Measurements from ENCODE around the gene NIPAL3.
A peak's percentile ranks its signal among the peaks of the same experiment; 100 is the strongest.
"Not testable (repeated sequence)": the region's sequence is repeated elsewhere in the genome, so short reads cannot be mapped to it uniquely, and the experiment has no call there.

NIPAL3 gene

GRCh38 chr1:24492935-24493334 lies 77.3 kb downstream of the NIPAL3 start:
- DNase-seq: not testable (repeated sequence)

DNA sequence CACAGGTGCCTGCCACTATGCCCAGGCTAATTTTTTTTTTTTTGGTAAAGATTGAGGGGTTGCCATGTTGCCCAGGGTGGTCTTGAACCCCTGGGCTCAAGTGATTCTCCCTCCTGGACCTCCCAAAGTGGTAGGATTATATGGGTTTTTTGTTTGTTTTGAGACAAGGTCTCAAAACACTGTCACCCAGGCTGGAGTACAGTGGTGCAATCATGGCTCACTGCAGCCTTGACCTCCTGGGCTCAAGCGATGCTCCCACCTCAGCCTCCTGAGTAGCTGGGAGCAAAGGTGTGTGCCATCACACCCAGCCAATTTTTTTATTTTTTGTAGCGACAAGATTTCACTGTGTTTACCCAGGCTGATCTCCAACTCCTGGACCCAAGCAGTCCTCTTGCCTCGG lies 78.2 kb downstream of the NIPAL3 start:
- no peak for DNase-seq

DNA sequence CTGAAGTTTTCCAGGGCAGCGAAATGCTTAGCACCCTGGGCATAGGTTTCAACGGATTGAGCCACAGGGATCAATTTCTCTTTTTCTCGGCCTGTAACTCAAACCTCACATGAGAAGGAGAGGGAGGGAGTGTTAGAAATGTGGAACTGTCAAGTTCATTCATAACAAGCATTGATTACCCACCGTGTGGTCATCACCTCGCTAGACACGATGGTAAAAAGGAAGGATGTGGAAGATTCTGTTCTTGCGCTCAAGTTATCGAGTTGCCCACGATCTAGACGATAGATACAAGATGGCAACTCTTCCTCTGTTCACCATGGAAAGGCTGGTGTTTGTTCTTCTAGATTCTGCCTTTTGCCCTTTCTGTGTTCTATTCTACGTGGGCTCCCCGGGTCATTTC lies 83.0 kb downstream of the NIPAL3 start:
- no peak for DNase-seq

GRCh38 chr1:24500448-24501048 lies 84.9 kb downstream of the NIPAL3 start:
- no peak for DNase-seq

- peak in 1 of 2 experiments; percentile 10 for DNase-seq
Measured at GRCh38 chr1:24501371-24502064, 85.9 kb downstream of the NIPAL3 start.

- peak; percentile 69 to 83 for DNase-seq
Measured at GRCh38 chr1:24502065-24502708, 86.6 kb downstream of the NIPAL3 start.

GRCh38 chr1:24502709-24503058 lies 87.1 kb downstream of the NIPAL3 start, which contains the start of gene RCAN3:
Gene RCAN3 (plus strand): TSS chr1:24502836. CDS start chr1:24514373, 11,537 bp downstream.
- DNase-seq: peak; percentile 89 to 90

- peak in 1 of 2 experiments; percentile 23 for DNase-seq
Measured at GRCh38 chr1:24503059-24503751, 87.6 kb downstream of the NIPAL3 start.

DNA sequence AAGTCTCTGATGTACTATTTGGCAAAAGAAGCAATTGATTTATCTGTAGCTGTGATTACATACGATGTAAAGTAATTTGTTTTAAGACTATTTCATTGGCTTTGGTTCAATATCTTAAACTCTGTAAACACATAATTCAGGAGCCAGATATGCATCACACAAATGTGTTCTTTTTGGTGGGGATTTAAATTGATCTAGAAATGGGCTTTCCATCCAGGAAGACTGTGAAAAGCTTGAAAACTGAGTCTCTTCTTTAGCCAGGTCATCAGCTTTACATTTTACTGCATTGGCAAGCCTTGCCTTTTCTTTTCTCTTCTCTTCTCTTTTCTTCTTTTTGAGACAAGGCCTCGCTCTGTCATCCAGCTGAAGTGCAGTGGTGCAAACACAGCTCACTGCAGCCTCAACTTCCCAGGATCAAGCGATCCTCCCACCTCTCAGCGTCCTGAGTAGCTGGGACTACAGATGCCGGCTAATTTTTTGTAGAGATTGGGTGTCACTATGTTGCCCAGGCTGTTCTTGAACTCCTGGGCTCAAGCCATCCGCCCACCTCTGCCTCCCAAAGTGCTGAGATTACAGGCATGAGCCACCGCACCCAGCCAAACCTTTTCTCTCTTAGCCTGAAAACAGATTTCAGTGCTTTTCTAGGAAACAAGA lies 88.4 kb downstream of the NIPAL3 start:
- DNase-seq: no peak

DNA sequence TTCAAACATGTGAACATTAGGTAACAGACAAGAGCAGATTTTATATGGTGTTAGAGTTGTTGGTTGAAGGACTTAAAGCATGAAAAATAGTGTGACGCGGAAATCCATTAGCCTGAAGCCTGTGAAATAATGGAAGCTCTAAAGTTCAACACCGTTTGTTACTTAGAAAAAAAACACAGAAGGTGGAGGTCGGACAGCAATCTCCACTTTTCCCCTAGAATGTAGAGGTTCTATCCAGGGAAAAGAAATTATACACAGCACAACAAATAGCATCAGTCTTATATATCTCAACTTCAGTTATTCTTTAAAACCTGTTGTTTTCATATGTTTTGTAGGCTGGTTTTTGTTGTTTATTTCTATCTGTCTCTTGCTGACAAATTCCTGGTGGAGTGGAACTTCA lies 89.0 kb downstream of the NIPAL3 start:
- DNase-seq: no peak

DNA sequence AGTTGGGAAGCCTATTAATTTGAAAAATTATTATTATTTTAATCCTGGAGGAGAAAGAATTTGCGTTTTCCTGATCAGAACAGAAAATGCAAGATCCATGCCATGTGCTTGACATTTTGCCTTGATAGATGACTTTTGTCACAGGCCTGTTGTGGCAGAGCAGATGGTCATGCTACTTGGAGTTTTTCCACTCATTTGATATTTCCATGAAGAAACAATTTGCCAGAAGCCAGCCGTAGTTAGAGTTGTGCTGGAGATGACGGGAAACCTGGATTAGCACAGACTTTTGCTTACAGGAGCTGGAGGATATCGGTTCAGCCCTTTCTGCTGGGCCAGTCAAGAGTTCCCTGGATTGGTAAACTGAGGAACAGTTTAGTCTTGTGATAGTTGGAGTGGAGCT lies 90.2 kb downstream of the NIPAL3 start:
- no peak for DNase-seq

DNA sequence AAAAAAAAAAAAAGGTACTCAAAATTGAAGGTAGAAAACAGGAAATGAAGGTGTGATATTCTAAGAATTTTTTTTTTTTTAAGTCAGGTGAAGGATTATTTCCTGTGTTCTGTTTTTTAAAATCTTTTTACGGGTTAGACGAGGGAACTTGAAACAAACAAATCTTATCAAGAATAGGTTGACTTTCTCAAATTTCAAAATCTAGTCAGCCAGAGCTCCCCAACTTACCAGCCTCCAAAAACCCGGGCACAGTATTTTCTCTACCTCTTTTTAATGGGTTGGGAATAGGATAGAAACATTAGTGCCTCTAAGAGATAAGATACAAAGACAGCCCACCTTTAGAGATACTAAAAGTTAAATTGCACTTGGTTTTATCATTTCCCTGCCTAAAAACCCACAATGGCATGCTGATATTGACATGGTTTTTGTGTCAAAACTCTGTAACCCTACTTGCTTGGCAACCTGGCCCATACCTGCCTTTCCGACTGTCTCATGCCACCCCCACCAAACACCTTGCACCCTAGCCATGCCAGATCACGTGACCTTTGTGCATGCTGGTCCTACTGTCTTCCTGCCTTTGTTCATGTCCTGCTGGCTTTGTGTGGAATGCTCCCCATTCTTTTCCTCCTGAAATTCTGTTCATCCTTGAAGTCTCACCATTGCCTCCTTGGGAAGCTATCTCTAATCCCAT lies 91.2 kb downstream of the NIPAL3 start:
- DNase-seq: no peak

GRCh38 chr1:24507405-24507804 lies 91.8 kb downstream of the NIPAL3 start:
- no peak for DNase-seq

DNA sequence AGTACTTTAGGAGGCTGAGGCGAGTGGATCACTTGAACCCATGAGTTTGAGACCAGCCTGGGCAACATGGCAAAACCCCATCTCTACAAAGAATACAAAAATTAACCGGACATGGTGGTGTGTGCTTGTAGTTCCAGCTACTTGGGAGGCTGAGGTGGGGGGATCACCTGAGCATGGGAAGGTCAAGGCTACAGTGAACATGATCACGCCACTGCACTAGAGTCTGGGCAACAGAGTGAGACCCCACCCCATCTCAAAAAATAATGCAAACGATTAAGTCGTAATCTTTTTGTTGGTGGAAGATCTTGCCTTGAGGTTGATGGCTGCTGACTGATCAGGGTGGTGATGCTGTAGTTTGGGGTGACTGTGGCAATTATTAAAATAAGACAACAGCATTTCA lies 93.3 kb downstream of the NIPAL3 start:
- no peak for DNase-seq

DNA sequence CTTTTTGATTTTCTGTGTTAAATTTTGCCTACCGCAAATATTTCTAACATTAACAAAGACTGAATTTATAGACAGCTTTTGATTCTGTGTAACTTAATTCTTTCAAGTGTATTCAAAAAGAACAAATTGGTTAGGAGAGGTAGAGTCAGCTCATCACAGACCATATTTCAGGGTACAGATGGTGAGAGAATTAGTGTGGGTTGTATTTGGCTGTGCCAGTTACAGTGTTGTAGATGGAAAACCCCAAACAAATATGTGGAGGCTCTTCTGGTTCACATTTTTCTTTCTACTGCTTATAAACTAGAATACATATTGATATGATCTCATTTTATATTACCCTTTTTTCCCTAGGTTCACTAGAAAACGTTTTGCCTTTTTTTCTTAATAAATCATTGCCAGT lies 98.1 kb downstream of the NIPAL3 start:
- DNase-seq: no peak

DNA sequence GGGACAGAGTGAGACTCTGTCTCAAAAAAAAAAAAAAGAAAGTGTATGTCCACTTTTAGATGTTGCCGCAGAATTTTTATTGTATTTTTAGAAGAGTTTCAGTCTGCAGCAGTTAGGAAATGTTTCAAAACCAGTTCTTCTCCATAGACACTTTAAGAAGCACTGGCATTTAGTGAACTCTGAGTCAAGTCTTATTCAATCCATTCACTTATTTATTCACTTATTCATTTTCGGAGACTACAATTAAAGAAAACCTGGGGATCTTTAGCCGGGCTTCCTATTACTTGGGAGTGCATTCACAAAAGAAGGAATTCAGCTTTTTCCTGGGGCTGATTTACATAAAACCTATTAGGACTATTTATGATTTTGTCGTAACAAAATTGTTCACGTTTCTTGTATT lies 99.3 kb downstream of the NIPAL3 start:
- DNase-seq: no peak

GRCh38 chr1:24515671-24516209 lies 100.1 kb downstream of the NIPAL3 start:
- DNase-seq: not testable (repeated sequence)

DNA sequence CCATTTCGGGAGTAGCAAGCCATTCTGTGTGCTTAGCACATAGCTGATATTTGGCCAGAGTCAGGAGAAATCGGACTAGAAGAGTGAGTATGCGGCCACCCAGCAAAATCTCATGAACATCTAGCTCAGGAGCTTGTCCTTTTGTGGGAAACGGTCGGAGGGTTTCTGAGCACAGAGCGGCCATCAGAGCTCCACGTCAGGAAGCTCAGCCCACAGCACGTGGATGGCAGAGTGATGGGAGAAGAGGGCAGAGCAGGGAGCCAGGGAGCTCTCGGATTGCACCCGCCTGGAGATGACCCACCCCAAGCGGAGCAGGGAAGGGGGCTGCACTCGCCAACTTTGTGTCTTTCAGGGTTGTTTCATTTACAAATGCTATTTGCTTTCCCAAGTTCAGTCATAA lies 100.9 kb downstream of the NIPAL3 start:
- no peak for DNase-seq

- no peak for DNase-seq
Measured at GRCh38 chr1:24517898-24518297, 102.3 kb downstream of the NIPAL3 start.

GRCh38 chr1:24520282-24520681 lies 104.7 kb downstream of the NIPAL3 start:
- DNase-seq: not testable (repeated sequence)
